Measurements from ENCODE around the gene LYRM4.

LYRM4 gene

GRCh38 chr6:5205877-5206850, 54.6 kb downstream of the LYRM4 start:
- DNase-seq (ENCODE audit: low read depth in 2 of 2, low spot score in 1 of 2) = no peak

DNA sequence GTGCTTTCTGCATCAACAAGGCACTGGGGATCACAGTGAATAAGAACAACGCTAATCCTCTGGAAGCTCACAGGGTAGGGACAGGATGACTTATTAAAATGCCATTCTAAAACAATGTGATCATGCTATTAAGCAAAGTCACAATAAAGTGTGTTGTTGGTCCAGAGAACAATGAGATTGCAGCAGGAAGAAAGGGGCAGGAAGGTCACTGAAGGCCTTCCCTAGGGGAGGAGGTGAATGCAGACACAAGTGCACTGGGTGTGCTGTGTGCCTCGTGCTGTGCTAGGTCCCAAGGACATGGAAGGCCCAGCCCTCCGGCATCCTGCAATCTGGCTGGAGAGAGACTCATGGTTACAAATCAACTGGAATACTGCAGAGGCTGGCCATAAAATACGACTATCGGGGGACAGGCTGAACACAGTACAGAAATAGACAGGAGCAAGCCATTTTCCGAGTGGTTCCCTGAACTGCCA, 55.7 kb downstream of the LYRM4 start:
- no peak for DNase-seq (ENCODE audit: low read depth in 2 of 2, low spot score in 1 of 2)

DNA sequence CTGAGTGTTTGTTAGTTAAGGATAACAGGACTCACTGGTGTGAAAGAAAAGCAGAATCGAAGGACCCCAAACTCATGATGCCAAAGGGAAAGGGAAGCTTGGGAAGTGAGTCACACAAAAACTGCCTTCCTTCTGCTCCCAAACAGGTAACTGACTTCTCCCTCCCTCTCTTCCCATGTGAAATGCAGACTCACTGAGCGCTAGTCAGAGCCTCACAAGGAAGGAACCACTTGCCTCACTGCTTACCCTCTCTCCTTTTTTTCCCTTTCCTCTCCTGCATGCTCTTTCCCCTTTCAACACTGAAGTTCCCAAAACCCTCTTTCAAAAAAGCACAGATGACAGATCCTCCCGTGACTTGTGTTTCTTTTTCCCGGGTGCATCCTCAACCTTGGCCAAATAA, 56.4 kb downstream of the LYRM4 start:
- DNase-seq (ENCODE audit: low read depth in 2 of 2, low spot score in 1 of 2) = no peak

GRCh38 chr6:5203546-5203945, 57.2 kb downstream of the LYRM4 start:
- DNase-seq (ENCODE audit: low read depth in 2 of 2, low spot score in 1 of 2) = no peak

- DNase-seq (ENCODE audit: low read depth in 2 of 2, low spot score in 1 of 2) = no peak
Measured at GRCh38 chr6:5202941-5203340, 57.8 kb downstream of the LYRM4 start.

GRCh38 chr6:5202206-5202605, 58.5 kb downstream of the LYRM4 start:
- no peak for DNase-seq (ENCODE audit: low read depth in 2 of 2, low spot score in 1 of 2)

DNA sequence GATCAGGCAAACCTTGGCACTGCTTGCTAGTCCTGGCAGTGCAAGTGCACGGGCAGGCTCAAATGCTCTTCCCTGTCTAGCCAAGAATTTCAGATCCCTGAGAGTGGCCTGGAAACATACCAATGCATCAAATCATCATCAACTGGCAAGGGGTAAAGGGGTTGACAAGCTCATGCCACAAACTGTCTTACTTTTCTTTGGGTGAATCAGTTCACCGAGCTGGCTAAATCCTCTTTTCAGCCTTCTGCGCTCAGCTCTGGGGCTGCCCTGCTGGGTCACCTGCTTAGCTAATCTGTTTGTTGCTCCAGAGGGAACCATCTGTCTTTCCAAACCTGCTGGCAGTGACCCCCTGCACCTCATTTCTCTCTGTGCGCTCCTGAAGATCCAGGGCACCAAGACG, 59.5 kb downstream of the LYRM4 start:
- no peak for DNase-seq (ENCODE audit: low read depth in 2 of 2, low spot score in 1 of 2)

DNA sequence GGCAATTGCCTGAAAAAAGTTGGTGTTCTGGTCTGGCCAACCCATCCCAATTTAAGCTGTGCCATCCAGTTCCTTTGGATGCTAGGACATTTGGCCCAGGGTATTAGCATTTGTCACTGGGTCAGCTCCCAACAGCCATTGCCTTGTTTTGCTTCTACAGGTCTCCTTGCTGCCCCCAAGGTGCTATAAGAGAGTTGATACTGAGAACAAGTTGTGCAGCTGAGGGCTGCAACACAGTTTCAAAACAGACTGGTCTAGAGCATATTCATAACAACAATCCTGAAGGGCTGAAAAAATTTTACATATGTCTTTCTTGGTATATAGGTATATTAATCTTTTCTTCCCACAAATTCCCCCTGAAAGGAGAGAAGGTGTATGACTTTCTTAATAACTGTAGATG, 61.0 kb downstream of the LYRM4 start:
- DNase-seq (ENCODE audit: low read depth in 2 of 2, low spot score in 1 of 2) = no peak

GRCh38 chr6:5199283-5199682, 61.5 kb downstream of the LYRM4 start:
- no peak for DNase-seq (ENCODE audit: low read depth in 2 of 2, low spot score in 1 of 2)

DNA sequence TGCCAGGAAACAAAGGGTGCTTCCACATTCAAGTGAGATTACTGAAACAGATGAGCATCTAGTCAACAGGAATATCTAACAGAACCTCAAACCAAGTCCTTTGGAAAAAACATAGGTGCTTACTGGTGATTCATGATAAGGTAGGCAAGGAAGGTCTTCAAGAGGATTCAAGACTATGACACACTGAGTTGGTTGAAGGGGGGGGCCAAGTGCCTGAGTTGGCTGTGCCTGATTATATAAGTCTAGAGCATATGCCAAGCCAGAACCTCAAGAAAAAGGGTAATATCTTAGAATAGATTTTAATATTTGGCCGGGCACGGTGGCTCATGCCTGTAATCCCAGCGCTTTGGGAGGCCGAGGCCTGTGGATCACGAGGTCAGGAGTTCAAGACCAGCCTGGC, 63.7 kb downstream of the LYRM4 start:
- DNase-seq (ENCODE audit: low read depth in 2 of 2, low spot score in 1 of 2) = no peak

DNA sequence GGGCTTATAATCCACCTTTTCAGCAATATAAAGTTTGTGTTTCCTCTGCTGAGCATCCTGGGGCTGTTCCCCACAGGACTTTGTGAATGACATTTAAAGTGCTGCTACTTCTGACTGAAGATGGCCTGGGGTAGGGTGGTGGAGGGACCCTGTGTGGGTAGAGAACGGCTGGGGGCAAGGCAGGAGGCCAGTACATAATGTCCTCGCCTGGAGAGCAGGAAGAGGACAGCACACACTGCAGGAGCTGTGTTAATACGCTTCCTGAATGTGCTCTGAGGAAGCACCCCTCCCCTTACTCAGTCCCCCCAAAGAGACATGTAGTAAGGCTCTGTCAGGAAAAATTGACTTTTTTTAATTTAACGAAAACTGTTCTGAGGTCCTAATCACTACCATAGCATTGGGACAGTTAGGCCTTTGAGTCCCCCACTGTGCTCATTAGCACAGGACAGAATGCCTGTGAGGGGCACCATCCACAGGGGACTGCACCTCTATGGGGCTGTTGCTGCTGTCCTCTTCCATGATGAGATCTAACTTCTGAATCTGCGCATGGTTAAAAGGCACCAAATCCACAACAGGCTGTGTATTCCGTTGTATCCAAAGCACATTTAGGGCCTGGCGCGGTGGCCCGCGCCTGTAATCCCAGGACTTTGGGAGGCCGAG, 68.5 kb downstream of the LYRM4 start:
- DNase-seq (ENCODE audit: low read depth in 2 of 2, low spot score in 1 of 2) = no peak

GRCh38 chr6:5191722-5192121, 69.0 kb downstream of the LYRM4 start:
- DNase-seq (ENCODE audit: low read depth in 2 of 2, low spot score in 1 of 2) = no peak

DNA sequence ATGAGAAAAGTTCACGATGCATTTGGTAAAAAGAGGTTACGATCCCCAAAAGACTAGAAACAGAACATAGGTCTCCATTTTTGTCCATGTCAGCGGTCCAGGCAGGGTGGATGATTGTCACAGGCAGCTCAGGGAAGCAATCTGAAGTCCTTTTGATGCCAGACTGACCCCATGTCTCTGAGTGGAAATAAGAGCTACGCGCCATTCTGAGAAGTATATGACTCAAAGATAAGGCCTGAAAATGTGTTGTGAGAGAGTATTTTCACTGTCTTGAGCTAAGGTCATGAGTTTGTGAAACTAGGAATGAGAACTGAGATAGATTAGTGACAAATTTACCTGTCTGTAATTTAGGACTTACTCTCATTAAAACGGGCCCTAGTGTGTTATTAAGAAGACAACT, 69.5 kb downstream of the LYRM4 start:
- no peak for DNase-seq (ENCODE audit: low read depth in 2 of 2, low spot score in 1 of 2)

DNA sequence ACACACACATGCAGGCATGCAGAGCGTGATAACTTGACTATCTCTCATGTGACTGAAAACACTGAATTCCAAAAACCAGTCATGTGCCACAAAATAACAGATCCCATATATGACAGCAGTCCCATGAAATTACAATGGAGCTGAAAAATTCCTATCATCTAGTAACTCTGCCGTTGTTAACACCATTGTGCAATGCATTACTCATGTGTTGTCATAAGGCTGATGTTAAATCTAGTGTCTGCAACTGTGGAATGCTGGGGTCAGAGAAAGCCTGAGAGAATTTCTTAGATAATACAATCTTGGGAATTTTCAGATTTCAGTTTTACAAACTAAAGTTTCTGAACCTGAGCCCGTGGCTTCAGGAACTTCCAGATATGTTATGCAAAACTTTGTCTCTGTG, 70.2 kb downstream of the LYRM4 start:
- DNase-seq (ENCODE audit: low read depth in 2 of 2, low spot score in 1 of 2) = no peak

DNA sequence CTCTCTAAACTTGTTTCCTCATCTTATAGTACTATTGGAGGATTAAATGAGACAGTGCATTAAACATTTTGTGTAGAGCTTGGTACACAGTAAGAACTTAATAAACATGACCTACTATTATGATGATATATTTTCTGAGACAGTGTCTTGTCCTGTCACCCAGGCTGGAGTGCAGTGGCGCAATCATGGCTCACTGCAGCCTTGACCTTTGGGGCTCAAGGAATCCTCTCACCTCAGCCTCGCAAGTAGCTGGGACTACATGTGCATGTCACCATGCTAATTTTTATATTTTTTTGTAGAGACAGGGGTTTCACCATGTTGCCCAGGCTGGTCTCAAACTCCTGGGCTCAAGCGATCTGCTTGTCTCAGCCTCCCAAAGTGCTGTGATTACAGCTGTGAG, 72.1 kb downstream of the LYRM4 start:
- DNase-seq (ENCODE audit: low read depth in 2 of 2, low spot score in 1 of 2) = no peak

GRCh38 chr6:5184878-5185277, 75.9 kb downstream of the LYRM4 start:
- no peak for DNase-seq (ENCODE audit: low read depth in 2 of 2, low spot score in 1 of 2)

GRCh38 chr6:5184218-5184617, 76.5 kb downstream of the LYRM4 start:
- DNase-seq (ENCODE audit: low read depth in 2 of 2, low spot score in 1 of 2) = no peak

GRCh38 chr6:5181510-5182317, 79.0 kb downstream of the LYRM4 start:
- no peak for DNase-seq (ENCODE audit: low read depth in 2 of 2, low spot score in 1 of 2)

- no peak for DNase-seq (ENCODE audit: low read depth in 2 of 2, low spot score in 1 of 2)
Measured at GRCh38 chr6:5180636-5181035, 80.1 kb downstream of the LYRM4 start.

GRCh38 chr6:5179917-5180316, 80.8 kb downstream of the LYRM4 start:
- DNase-seq (ENCODE audit: low read depth in 2 of 2, low spot score in 1 of 2) = no peak

- no peak for DNase-seq (ENCODE audit: low read depth in 2 of 2, low spot score in 1 of 2)
Measured at GRCh38 chr6:5178806-5179205, 81.9 kb downstream of the LYRM4 start.

DNA sequence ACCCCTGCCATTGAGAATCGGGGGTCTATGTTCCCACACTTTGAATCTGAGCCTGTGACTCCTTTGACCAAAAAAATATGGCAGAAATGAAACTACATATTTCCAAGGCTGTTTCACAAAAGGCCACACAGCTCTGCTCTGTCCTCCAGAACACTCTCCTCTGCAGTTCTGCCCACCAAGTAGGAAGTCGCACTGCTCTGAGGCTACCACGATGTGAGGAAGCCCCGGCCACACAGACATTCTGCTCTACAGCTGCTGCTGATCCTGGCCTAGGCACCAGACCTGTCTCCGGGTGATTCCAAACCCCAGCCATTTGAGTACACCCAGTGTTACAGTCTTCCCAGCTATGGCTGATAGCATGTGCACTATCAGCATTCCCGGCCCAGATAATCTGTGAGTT, 85.1 kb downstream of the LYRM4 start:
- no peak for DNase-seq (ENCODE audit: low read depth in 2 of 2, low spot score in 1 of 2)
